ENCODE measurements around the gene PARD3.
"Not testable (repeated sequence)": the region's sequence is repeated elsewhere in the genome, so short reads cannot be mapped to it uniquely, and the experiment has no call there.

DNA sequence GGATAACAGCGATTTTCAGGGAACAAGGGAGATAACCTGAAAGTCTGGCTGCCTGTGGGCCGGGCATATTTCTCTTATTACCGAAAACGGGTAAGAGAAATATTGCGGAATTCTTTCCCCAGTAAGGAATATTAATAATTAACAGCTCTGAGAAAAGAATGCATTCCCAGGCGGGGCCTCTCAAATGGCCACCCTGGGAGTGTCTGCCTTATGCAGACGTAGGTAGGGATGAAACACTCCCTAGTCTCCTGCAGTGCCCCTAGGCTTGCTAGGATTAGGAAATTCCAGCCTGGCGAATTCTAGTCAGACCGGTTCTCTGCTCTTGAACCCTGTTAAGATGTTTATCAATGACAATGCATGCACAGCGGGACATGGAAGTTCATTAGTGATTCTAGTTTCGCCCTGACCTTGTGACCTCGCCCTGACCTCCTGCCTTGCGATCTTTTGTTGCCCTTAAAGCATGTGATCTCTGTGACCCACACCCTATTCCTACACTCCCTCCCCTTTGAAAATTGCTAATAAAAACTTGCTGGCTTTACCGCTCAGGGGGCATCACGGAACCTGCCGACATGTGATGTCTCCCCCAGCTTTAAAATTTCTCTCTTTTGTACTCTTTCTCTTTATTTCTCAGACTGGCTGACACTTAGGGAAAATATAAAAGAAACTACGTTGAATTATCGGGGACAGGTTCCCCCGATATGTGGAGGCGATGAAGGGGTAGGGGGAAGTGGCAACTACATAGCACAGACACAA, 387.8 kb downstream of the PARD3 start:
- not testable (repeated sequence) for TF ChIP-seq ZNF274 (IDR thresholded peaks at IDR 0.05; ENCODE audit: low read depth, low read length); YY1 (IDR thresholded peaks at IDR 0.05; ENCODE audit: extremely low read depth, insufficient replicate concordance, low read depth, low read length); EZH2 (IDR thresholded peaks at IDR 0.05); RAD21 (IDR thresholded peaks at IDR 0.05; ENCODE audit: low read depth); EGR1 (IDR thresholded peaks at IDR 0.05; ENCODE audit: low read depth); POLR2A (IDR thresholded peaks at IDR 0.05; ENCODE audit: borderline replicate concordance, extremely low read depth, insufficient read depth, insufficient read length)
- TF ChIP-seq, protein P1, sequence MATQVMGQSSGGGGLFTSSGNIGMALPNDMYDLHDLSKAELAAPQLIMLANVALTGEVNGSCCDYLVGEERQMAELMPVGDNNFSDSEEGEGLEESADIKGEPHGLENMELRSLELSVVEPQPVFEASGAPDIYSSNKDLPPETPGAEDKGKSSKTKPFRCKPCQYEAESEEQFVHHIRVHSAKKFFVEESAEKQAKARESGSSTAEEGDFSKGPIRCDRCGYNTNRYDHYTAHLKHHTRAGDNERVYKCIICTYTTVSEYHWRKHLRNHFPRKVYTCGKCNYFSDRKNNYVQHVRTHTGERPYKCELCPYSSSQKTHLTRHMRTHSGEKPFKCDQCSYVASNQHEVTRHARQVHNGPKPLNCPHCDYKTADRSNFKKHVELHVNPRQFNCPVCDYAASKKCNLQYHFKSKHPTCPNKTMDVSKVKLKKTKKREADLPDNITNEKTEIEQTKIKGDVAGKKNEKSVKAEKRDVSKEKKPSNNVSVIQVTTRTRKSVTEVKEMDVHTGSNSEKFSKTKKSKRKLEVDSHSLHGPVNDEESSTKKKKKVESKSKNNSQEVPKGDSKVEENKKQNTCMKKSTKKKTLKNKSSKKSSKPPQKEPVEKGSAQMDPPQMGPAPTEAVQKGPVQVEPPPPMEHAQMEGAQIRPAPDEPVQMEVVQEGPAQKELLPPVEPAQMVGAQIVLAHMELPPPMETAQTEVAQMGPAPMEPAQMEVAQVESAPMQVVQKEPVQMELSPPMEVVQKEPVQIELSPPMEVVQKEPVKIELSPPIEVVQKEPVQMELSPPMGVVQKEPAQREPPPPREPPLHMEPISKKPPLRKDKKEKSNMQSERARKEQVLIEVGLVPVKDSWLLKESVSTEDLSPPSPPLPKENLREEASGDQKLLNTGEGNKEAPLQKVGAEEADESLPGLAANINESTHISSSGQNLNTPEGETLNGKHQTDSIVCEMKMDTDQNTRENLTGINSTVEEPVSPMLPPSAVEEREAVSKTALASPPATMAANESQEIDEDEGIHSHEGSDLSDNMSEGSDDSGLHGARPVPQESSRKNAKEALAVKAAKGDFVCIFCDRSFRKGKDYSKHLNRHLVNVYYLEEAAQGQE (IDR thresholded peaks at IDR 0.05; ENCODE audit: low read depth), result not testable (repeated sequence)
- TF ChIP-seq, protein P2, sequence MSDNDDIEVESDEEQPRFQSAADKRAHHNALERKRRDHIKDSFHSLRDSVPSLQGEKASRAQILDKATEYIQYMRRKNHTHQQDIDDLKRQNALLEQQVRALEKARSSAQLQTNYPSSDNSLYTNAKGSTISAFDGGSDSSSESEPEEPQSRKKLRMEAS (IDR thresholded peaks at IDR 0.05), result peak; percentile 39; the same call in 1 of the 2 replicates
- TF ChIP-seq, protein P3, sequence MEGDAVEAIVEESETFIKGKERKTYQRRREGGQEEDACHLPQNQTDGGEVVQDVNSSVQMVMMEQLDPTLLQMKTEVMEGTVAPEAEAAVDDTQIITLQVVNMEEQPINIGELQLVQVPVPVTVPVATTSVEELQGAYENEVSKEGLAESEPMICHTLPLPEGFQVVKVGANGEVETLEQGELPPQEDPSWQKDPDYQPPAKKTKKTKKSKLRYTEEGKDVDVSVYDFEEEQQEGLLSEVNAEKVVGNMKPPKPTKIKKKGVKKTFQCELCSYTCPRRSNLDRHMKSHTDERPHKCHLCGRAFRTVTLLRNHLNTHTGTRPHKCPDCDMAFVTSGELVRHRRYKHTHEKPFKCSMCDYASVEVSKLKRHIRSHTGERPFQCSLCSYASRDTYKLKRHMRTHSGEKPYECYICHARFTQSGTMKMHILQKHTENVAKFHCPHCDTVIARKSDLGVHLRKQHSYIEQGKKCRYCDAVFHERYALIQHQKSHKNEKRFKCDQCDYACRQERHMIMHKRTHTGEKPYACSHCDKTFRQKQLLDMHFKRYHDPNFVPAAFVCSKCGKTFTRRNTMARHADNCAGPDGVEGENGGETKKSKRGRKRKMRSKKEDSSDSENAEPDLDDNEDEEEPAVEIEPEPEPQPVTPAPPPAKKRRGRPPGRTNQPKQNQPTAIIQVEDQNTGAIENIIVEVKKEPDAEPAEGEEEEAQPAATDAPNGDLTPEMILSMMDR (IDR thresholded peaks at IDR 0.05 in 2 of 3, conservative IDR thresholded peaks at IDR 0.05 in 1 of 3; ENCODE audit: borderline replicate concordance in 1 of 3, insufficient read depth in 1 of 3, low read depth in 2 of 3, low read length in 2 of 3), result not testable (repeated sequence)
- TF ChIP-seq JUND (IDR thresholded peaks at IDR 0.05) (peak; percentile 58), POLR2AphosphoS5 (IDR thresholded peaks at IDR 0.05; ENCODE audit: low read depth, low read length) (peak; percentile 40), CEBPB (IDR thresholded peaks at IDR 0.05; ENCODE audit: low read depth) (peak; percentile 75; the same call in 1 of the 2 replicates)
- TF ChIP-seq, protein P4, sequence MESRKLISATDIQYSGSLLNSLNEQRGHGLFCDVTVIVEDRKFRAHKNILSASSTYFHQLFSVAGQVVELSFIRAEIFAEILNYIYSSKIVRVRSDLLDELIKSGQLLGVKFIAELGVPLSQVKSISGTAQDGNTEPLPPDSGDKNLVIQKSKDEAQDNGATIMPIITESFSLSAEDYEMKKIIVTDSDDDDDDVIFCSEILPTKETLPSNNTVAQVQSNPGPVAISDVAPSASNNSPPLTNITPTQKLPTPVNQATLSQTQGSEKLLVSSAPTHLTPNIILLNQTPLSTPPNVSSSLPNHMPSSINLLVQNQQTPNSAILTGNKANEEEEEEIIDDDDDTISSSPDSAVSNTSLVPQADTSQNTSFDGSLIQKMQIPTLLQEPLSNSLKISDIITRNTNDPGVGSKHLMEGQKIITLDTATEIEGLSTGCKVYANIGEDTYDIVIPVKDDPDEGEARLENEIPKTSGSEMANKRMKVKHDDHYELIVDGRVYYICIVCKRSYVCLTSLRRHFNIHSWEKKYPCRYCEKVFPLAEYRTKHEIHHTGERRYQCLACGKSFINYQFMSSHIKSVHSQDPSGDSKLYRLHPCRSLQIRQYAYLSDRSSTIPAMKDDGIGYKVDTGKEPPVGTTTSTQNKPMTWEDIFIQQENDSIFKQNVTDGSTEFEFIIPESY (IDR thresholded peaks at IDR 0.05; ENCODE audit: extremely low read depth, insufficient replicate concordance, low read length), result not testable (repeated sequence)

Data from HCT116 (cell line).